Cardiac muscle cell (in vitro differentiated cells and primary cell): ENCODE data around the gene TNKS1BP1. TPM values are rescaled to one million over a fixed set of nuclear protein-coding genes. Genes with fewer than 3 reads are reported as not detected.

ENCODE experiments used
- DNase-seq, 2 donors: peaks; one replicate each; pipeline versions ENCODE4 v3.0.0 to v3.0.0-alpha.2; 2010 to 2017; ENCODE audit warnings: low read depth in 1 of 2, low spot score in 1 of 2
- H3K27ac ChIP-seq: fragments of 200-600 bp; sonication (generic); 2 replicates; pipeline ENCODE4 v1.5.1; 2016
- H3K27me3 ChIP-seq: fragments of 200-600 bp; sonication (generic); 2 replicates; pipeline ENCODE4 v1.6.0; 2016; ENCODE audit warnings: control low read depth
- H3K36me3 ChIP-seq: fragments of 200-600 bp; sonication (generic); 2 replicates; pipeline ENCODE4 v1.5.1; 2016; ENCODE audit warnings: control low read depth
- H3K4me1 ChIP-seq: fragments of 200-600 bp; sonication (generic); 2 replicates; pipeline ENCODE4 v1.8.1; 2017; ENCODE audit warnings: low read depth, mild to moderate bottlenecking, mixed run types
- H3K4me3 ChIP-seq: fragments of 200-600 bp; sonication (generic); 2 replicates; pipeline ENCODE4 v1.5.1; 2016; ENCODE audit warnings: mild to moderate bottlenecking
- H3K9me3 ChIP-seq: fragments of 200-600 bp; sonication (generic); 2 replicates; pipeline ENCODE4 v1.5.1; 2017; ENCODE audit warnings: low read depth, mild to moderate bottlenecking, control low read depth
- polyA plus RNA-seq: library from polyadenylated mRNA; unstranded; fragments of >200 nt; fragmentation: Nextera tagmentation; extraction: Ambion mirVana; gene quantifications from 2 replicates; pipeline ENCODE4 v1.2.1, GENCODE V29; 2016
- total RNA-seq: library from RNA; depleted of rRNA; stranded (reverse); fragments of >200 nt; gene quantifications from 2 replicates; pipeline ENCODE4 v1.2.3, GENCODE V29; 2016
- TF ChIP-seq, protein P1 (sequence below): IDR thresholded peaks from 2 replicates; pipeline ENCODE4 v1.5.1; 2012; ENCODE audit warnings: low read depth, mild to moderate bottlenecking, low read length

Gene TNKS1BP1
- total and polyA plus RNA-seq, 2 experiments from 2014 or later: 62.1 to 69.1 TPM

DNA sequence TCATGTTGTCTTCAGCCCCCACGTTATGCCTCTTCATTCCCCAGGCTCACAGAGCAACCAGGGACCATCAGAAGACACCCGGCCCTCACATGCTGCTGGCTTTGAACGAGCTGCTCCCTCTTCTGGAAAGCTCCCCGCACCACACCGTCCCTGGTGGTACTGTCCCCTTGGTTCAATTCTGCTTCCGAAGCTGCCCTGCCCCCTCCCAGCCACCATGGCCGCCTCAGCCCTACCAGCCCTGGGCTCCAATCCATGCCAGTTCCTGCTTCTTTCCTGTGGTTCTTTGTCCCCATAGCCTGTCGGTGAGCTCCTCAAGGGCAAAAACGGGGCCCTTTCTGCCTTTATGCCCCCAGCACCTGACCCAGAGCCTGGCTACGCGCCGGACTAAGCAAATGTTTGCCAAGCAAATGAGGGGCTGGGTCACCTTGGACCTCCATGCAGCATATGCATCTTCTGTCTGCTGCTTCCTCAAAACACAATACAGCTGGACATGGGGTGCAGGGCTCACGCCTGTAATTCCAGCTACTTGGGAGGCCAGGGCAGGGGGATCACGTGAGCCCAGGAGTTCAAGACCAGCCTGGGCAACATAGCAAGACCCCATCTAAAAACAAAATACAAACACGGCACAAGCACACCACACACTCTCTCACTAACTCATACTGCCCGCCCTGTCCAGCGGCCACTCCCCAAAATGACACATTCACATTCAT, 21.3 kb downstream of the TNKS1BP1 start:
- H3K4me3 ChIP-seq: no peak overlapping the region
- peaks cover 16% of the 10 kb centered on the region for H3K36me3 ChIP-seq
- no peak for DNase-seq
- peak overlapping the region; percentile 69 for H3K27ac ChIP-seq
- H3K4me1 ChIP-seq: peaks cover 28% of the 10 kb centered on the region
- no peaks in the 10 kb centered on the region for H3K27me3 ChIP-seq
- TF ChIP-seq, protein P1, sequence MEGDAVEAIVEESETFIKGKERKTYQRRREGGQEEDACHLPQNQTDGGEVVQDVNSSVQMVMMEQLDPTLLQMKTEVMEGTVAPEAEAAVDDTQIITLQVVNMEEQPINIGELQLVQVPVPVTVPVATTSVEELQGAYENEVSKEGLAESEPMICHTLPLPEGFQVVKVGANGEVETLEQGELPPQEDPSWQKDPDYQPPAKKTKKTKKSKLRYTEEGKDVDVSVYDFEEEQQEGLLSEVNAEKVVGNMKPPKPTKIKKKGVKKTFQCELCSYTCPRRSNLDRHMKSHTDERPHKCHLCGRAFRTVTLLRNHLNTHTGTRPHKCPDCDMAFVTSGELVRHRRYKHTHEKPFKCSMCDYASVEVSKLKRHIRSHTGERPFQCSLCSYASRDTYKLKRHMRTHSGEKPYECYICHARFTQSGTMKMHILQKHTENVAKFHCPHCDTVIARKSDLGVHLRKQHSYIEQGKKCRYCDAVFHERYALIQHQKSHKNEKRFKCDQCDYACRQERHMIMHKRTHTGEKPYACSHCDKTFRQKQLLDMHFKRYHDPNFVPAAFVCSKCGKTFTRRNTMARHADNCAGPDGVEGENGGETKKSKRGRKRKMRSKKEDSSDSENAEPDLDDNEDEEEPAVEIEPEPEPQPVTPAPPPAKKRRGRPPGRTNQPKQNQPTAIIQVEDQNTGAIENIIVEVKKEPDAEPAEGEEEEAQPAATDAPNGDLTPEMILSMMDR: no peak
- no peaks in the 10 kb centered on the region for H3K9me3 ChIP-seq

DNA sequence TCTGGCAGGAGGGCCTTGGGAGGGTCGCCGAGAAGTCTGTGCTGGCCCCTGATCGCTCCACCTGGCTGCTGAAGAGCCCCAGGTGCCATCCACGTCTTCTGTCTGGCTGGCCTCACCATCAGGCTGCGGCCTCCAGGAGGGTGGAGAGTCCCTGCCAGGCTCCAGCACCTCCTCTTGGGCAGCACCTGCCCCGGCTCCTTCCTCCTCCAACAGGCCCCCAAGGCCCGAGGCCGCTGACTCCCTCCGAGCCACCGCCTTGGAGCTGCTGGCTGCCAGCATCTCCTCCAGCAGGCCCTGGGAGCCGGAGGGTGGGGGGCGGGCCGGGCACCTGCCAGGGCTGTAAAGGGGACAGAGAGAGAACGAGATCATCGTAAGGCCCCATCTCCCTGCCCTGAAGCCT, 22.3 kb downstream of the TNKS1BP1 start:
- peak overlapping the region; percentile 56 for H3K27ac ChIP-seq
- no peak for DNase-seq
- H3K27me3 ChIP-seq: no peaks in the 10 kb centered on the region
- TF ChIP-seq, protein P1: no peak
- no peak overlapping the region for H3K4me3 ChIP-seq
- peaks cover 16% of the 10 kb centered on the region for H3K36me3 ChIP-seq
- no peaks in the 10 kb centered on the region for H3K9me3 ChIP-seq
- H3K4me1 ChIP-seq: peaks cover 28% of the 10 kb centered on the region

DNA sequence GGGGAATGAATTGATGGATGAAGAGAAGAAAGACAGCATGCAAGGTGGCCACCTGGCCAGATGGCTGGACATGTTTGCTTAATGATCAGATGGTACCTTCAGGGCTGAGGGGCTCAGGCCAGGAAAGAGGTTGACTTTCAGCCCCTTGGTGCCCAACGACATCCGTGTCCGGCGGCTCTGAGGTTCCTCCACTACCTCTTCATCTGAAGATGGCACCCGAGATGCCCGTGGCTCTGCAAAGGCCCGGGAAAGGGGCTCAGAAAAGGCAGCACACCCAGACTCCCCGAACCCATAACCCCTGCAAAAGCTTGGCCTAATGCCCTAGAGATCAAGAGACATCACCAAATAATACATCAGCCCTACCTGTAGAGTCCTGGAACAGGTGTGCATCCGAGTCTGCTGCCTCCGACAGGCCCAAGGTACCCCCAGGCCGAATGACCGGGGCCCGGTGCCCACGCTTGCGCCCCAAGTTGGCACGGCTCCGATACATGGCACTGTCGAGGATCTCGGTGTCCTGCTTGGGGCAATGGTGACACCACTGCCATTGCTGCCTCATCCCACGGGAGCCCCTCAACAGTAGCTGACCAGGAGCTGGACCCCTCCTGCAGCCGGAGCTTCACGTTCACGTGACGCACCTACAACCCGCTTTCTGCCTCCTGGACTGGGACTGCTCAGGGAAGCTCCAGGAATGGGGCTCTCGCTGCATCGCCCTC, 22.9 kb downstream of the TNKS1BP1 start:
- H3K27ac ChIP-seq: no peak overlapping the region
- no peaks in the 10 kb centered on the region for H3K27me3 ChIP-seq
- H3K9me3 ChIP-seq: no peaks in the 10 kb centered on the region
- no peak for DNase-seq
- TF ChIP-seq, protein P1: no peak
- peaks cover 28% of the 10 kb centered on the region for H3K4me1 ChIP-seq
- no peak overlapping the region for H3K4me3 ChIP-seq
- H3K36me3 ChIP-seq: peaks cover 16% of the 10 kb centered on the region

DNA sequence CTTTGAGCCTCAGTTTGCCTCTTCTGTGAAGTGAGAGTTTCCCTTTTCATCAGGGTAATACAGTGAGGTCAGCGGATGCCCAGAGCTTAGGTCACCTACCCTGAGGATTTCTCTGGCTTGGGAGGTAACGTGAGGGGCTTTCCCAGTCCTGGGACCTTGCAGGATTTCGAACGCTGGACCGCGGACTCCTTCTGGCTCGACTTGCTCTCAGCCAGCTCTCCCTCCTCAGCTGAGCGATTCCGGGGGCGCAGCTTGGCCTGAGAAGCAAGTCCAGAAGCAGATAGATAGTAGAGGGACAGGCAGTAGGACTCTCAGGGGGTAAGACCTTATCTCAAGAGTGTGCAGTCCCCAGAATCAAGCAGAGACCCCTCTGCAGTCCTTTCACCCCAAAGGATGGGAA, 24.0 kb downstream of the TNKS1BP1 start:
- no peaks in the 10 kb centered on the region for H3K27me3 ChIP-seq
- H3K27ac ChIP-seq: no peak overlapping the region
- TF ChIP-seq, protein P1: no peak
- peaks cover 25% of the 10 kb centered on the region for H3K4me1 ChIP-seq
- no peak overlapping the region for H3K4me3 ChIP-seq
- no peaks in the 10 kb centered on the region for H3K9me3 ChIP-seq
- no peak for DNase-seq
- peaks cover 16% of the 10 kb centered on the region for H3K36me3 ChIP-seq

DNA sequence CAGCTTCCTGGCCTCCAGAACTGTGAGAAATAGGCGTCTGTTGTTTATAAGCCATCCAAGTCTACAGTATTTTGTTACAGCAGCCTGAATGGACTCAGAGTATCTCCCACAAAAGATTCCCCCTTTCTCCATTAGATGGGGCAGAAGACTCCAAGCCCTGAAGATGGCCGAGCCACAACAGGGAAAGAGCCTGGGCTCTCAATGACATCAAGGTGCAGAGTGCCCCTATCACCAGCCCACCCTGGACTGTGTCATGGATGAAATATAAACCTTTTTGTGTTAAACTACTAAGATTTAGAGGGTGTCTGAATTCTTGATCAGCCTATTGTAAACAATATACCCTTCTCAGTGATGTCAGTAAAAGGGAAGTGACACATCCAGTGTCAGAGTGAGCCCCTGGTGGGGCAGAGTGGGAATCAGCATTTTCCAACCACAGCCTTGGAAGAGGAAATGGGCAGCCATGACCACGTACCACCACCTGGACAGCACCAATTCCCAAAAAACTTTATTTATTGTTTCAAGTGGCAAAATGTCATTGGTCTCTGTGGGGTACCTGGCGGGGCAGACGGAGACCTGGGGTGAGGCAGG, 25.5 kb downstream of the TNKS1BP1 start:
- no peak for DNase-seq

More for the DNA sequence above, 25.5 kb downstream of the TNKS1BP1 start:
- no peak overlapping the region for H3K4me3 ChIP-seq
- no peaks in the 10 kb centered on the region for H3K9me3 ChIP-seq
- peaks cover 16% of the 10 kb centered on the region for H3K36me3 ChIP-seq
- H3K4me1 ChIP-seq: peaks cover 14% of the 10 kb centered on the region
- no peaks in the 10 kb centered on the region for H3K27me3 ChIP-seq
- no peak overlapping the region for H3K27ac ChIP-seq
- TF ChIP-seq, protein P1: no peak
